ENCODE results near the gene SLC1A2.

Gene SLC1A2

DNA sequence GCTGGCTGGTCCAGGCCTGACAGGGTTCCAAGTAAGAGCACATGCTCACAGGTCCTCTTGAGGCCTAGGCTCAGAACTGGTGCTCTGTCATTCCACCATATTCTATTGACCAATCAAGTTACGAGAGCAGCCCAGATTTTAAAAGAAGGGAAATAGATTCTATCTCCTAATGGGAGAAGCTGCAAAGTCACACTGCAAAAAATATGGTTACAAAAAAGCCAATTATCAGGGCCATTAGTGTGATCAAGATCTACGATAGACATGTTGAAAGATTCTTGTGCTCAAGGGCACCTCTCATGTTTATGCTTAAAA, 184.2 kb downstream of the SLC1A2 start:
- peaks cover 17% of the 10 kb centered on the region for H3K36me3 ChIP-seq
- no peaks in the 10 kb centered on the region for H3K27me3 ChIP-seq
- TF ChIP-seq, protein P1, sequence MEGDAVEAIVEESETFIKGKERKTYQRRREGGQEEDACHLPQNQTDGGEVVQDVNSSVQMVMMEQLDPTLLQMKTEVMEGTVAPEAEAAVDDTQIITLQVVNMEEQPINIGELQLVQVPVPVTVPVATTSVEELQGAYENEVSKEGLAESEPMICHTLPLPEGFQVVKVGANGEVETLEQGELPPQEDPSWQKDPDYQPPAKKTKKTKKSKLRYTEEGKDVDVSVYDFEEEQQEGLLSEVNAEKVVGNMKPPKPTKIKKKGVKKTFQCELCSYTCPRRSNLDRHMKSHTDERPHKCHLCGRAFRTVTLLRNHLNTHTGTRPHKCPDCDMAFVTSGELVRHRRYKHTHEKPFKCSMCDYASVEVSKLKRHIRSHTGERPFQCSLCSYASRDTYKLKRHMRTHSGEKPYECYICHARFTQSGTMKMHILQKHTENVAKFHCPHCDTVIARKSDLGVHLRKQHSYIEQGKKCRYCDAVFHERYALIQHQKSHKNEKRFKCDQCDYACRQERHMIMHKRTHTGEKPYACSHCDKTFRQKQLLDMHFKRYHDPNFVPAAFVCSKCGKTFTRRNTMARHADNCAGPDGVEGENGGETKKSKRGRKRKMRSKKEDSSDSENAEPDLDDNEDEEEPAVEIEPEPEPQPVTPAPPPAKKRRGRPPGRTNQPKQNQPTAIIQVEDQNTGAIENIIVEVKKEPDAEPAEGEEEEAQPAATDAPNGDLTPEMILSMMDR (IDR thresholded peaks at IDR 0.05), result no peak
- peaks cover 34 to 35% of the 10 kb centered on the region in 2 experiments for H3K4me1 ChIP-seq (ENCODE audit: control insufficient read depth in 1 of 2, insufficient read depth in 1 of 2, low read depth in 1 of 2, low read length in 1 of 2)
- H3K4me3 ChIP-seq (ENCODE audit: low read depth in 1 of 2, low read length in 1 of 2), result no peak overlapping the region
- H3K27ac ChIP-seq, result no peak overlapping the region
- no peaks in the 10 kb centered on the region for H3K9me3 ChIP-seq

DNA sequence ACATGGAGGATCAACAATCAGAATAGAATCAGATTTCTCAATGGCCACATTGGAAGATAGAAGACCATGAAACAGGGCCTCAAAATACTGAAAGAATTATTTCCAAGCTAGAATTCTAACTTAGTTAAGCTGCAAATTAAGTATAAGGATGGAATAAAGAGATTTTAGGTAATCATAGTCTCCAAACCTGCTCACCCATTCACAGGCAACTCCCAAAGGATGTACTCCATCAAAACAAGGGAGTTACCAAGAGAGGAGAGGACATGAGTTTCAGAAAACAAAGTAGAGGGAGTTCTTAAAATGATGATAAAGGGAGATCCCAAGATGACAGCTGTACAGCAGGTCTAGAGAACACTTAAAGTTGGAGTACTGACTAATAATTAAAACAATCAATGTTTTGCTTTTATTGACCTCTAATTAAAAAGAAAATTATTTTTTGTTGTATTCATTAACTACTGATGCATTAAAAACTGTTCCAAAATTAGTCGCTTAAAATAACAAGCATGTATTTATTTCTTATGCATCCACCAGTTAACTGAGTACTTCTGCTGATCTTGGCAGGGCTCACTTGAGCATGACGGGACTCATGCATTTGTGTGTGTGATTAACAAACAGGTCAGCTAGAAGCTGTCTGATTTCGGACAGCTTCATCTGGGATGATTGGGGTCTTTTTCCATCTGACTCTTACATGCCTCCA, 184.8 kb downstream of the SLC1A2 start:
- Histone ChIP-seq H3K4me1 (ENCODE audit: control insufficient read depth in 1 of 2, insufficient read depth in 1 of 2, low read depth in 1 of 2, low read length in 1 of 2) (peaks cover 37 to 39% of the 10 kb centered on the region in 2 experiments), H3K27ac (no peak overlapping the region), H3K27me3 (no peaks in the 10 kb centered on the region), H3K9me3 (no peaks in the 10 kb centered on the region), H3K4me3 (ENCODE audit: low read depth in 1 of 2, low read length in 1 of 2) (no peak overlapping the region), H3K36me3 (peaks cover 22% of the 10 kb centered on the region)
- TF ChIP-seq, protein P1 (IDR thresholded peaks at IDR 0.05), result no peak

DNA sequence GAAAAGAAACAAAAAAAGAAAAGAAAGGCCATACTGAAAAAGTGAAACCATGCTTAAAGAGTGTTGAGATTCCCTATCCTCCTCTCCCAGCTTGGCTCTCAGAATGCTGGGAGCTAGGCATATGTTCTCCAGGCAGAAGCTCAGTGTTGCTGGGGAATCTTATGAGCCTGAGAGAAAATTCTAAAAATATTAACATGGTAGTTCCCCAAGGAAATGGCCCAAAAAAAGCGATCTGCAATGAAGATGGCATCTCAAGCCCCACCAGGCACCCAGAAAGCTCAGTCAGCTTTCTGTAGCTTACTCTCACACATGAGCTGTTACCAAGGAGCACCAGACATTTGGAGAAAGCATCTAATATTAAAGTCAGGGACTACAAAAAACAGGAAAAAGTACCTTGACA, 185.8 kb downstream of the SLC1A2 start:
- Histone ChIP-seq H3K4me3 (ENCODE audit: low read depth in 1 of 2, low read length in 1 of 2) (no peak overlapping the region), H3K9me3 (no peaks in the 10 kb centered on the region), H3K36me3 (peaks cover 30% of the 10 kb centered on the region), H3K27ac (no peak overlapping the region), H3K4me1 (ENCODE audit: control insufficient read depth in 1 of 2, insufficient read depth in 1 of 2, low read depth in 1 of 2, low read length in 1 of 2) (peaks cover 41 to 50% of the 10 kb centered on the region in 2 experiments), H3K27me3 (no peaks in the 10 kb centered on the region)
- TF ChIP-seq, protein P1 (IDR thresholded peaks at IDR 0.05), result no peak

DNA sequence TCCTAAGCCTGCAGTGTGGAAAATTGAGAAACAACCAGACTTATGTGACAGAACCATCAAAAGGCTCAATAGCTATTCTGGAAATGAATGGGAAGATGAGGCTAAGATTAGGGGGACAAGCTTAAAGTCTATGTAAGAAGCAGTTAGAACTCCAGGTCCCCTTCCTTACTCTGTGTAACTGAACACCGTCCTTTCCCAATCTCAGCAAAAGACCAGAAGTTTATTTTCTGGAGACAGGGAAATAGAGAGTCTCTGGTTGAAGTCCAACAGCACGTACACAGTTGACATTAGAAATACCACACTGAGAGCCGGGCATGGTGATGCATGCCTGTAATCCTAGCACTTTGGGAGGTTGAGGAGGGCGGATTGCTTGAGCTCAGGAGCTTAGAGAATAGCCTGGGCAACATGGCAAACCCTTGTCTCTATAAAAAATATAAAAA, 186.4 kb downstream of the SLC1A2 start:
- TF ChIP-seq, protein P1 (IDR thresholded peaks at IDR 0.05), result no peak
- Histone ChIP-seq H3K27ac (no peak overlapping the region), H3K27me3 (no peaks in the 10 kb centered on the region), H3K9me3 (no peaks in the 10 kb centered on the region), H3K4me3 (ENCODE audit: low read depth in 1 of 2, low read length in 1 of 2) (no peak overlapping the region), H3K36me3 (peaks cover 30% of the 10 kb centered on the region), H3K4me1 (ENCODE audit: control insufficient read depth in 1 of 2, insufficient read depth in 1 of 2, low read depth in 1 of 2, low read length in 1 of 2) (peaks cover 41 to 52% of the 10 kb centered on the region in 2 experiments)

DNA sequence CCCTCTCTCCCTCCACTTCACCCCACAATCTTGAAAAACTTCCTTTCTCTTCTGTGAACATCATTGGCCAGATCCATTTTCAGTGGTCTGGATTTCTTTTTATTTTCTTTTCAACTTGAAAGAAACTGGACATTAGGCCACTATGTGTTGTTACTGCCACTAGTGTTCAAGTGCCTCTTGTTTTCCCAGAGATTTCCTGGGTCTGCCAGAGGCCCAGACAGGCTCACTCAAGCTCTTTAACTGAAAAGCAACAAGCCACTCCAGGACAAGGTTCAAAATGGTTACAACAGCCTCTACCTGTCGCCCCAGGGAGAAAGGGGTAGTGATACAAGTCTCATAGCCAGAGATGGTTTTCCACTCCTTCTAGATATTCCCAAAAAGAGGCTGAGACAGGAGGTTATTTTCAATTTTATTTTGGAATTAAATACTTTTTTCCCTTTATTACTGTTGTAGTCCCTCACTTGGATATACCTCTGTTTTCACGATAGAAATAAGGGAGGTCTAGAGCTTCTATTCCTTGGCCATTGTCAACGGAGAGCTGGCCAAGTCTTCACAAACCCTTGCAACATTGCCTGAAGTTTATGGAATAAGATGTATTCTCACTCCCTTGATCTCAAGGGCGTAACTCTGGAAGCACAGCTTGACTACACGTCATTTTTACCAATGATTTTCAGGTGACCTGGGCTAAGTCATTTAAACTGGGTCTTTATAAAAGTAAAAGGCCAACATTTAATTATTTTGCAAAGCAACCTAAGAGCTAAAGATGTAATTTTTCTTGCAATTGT, 188.1 kb downstream of the SLC1A2 start:
- Histone ChIP-seq H3K36me3 (peaks cover 33% of the 10 kb centered on the region), H3K27ac (peak overlapping the region; percentile 24), H3K4me3 (ENCODE audit: low read depth in 1 of 2, low read length in 1 of 2) (no peak overlapping the region), H3K9me3 (no peaks in the 10 kb centered on the region), H3K4me1 (ENCODE audit: control insufficient read depth in 1 of 2, insufficient read depth in 1 of 2, low read depth in 1 of 2, low read length in 1 of 2) (peaks cover 43 to 52% of the 10 kb centered on the region in 2 experiments), H3K27me3 (no peaks in the 10 kb centered on the region)
- TF ChIP-seq, protein P1 (IDR thresholded peaks at IDR 0.05), result no peak
